BJ (cell line): ENCODE measurements around the gene KCTD7. TPM values are rescaled to one million over a fixed set of nuclear protein-coding genes. Genes with fewer than 3 reads are reported as not detected.
"Not testable (repeated sequence)": the region's sequence is repeated elsewhere in the genome, so short reads cannot be mapped to it uniquely, and the experiment has no call there.

Source experiments
- CTCF ChIA-PET: fragments of 350-600 bp; formaldehyde crosslinking; extraction: SDS; loops from one replicate; lab custom pipeline; 2021; ENCODE audit warnings: antibody characterized with exemption, inconsistent platforms; lab: Yijun Ruan, JAX
- POLR2A ChIA-PET: fragments of 300-600 bp; sonication (Branson Sonifier 250); formaldehyde crosslinking; extraction: SDS; loops from one replicate; lab custom pipeline; 2021; ENCODE audit warnings: antibody characterized with exemption; lab: Charles Lee
- DNase-seq: peaks from one replicate; pipeline ENCODE4 v3.0.0-alpha.2; 2011; ENCODE audit warnings: low read depth
- H3K27me3 ChIP-seq: 2 replicates; pipeline ENCODE4 v1.6.0; 2011; ENCODE audit warnings: low read length; ENCODE audit not compliant: control insufficient read depth, insufficient read depth
- H3K36me3 ChIP-seq: 2 replicates; pipeline ENCODE4 v1.5.1; 2011; ENCODE audit warnings: low read length; ENCODE audit not compliant: control insufficient read depth, insufficient read depth
- H3K4me3 ChIP-seq: 2 replicates; pipeline ENCODE4 v1.5.1; 2011; ENCODE audit warnings: low read depth, mild to moderate bottlenecking, control low read depth, low read length
- CTCF ChIP-seq: IDR thresholded peaks from 2 replicates; pipeline ENCODE4 v1.5.1; 2011; ENCODE audit warnings: low read depth, mild to moderate bottlenecking, control low read depth, inconsistent platforms, low read length, moderate library complexity; ENCODE audit not compliant: insufficient read depth
- polyA plus RNA-seq: library from polyadenylated mRNA; depleted of rRNA; stranded (reverse); fragments of >200 nt; gene quantifications from 2 replicates; pipeline ENCODE4 v1.2.3, GENCODE V29; 2011

The KCTD7 gene
- polyA plus RNA-seq, 1 experiment = 21.0 TPM

DNA sequence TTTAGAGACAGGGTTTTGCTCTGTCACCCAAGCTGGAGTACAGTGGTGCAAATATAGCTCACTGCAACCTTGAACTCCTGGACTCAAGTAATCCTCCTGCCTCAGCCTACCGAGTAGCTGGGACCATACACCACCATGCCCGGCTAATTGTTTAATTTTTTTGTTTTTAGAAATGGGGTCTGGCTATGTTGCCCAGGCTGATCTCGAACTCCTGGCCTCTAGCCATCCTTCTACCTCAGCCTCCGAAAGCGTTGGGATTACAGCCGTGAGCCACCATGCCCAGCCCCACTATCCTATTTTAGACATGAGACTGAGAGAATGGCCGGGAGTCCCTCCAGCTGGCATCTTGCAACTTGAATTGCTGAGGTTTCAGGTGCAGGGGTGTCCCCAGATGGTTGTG is 39.4 kb downstream of the KCTD7 start:
- no peak overlapping the region for H3K4me3 ChIP-seq
- H3K36me3 ChIP-seq = peaks cover 11% of the 10 kb centered on the region
- H3K27me3 ChIP-seq = no peaks in the 10 kb centered on the region
- ChIA-PET POLR2A (no interaction called here), CTCF (no interaction called here)
- TF ChIP-seq CTCF = no peak
- DNase-seq = no peak

DNA sequence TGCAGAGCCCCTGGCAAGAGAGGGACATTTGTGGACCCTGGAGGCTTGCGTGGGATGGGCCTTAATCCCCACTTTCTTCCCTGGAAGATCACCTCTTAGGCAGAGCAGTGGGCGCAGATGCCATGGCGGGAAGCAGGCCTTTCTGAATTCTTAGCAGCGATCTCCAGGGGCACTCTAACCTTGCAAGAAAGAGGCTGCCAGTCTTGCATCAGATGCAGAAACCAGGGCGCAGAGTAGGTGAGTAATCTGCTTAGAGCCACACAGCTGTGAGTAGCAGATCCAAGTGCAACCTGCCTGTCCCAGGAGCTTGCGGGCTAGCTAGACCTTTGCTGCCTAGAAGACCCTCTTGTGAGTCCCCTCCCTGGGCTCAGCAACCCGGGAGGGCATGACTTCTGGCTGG is 40.0 kb downstream of the KCTD7 start:
- Histone ChIP-seq H3K27me3 (no peaks in the 10 kb centered on the region), H3K36me3 (peaks cover 11% of the 10 kb centered on the region), H3K4me3 (no peak overlapping the region)
- ChIA-PET POLR2A (no interaction called here), CTCF (no interaction called here)
- DNase-seq = no peak
- no peak for TF ChIP-seq CTCF

DNA sequence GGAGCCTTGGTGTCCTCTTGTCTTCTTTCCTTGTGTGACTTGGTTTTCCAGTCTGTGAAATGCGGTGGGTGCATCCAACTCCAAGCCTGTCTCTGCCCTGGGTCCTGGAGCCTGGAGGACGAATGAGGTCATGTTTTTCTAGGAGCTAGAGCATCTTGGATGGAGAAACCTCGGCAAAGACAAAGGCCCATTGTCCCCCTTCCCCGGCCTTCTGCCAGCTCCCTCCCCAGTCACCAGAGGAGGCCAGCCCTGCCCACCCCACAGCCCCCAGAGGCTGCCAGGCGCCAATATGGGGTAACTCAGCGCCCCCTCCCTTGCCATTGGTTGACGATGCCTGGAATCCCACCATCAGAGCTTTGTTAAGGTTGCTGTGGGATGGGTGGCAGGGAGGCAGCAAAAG is 40.4 kb downstream of the KCTD7 start:
- DNase-seq = no peak
- no peak for TF ChIP-seq CTCF
- Histone ChIP-seq H3K27me3 (no peaks in the 10 kb centered on the region), H3K36me3 (peaks cover 11% of the 10 kb centered on the region), H3K4me3 (no peak overlapping the region)
- ChIA-PET POLR2A (no interaction called here), CTCF (no interaction called here)

- CTCF ChIA-PET = no interaction called here
- no peak overlapping the region for H3K4me3 ChIP-seq
Measured at GRCh38 chr7:66669496-66669895, 40.8 kb downstream of the KCTD7 start.

DNA sequence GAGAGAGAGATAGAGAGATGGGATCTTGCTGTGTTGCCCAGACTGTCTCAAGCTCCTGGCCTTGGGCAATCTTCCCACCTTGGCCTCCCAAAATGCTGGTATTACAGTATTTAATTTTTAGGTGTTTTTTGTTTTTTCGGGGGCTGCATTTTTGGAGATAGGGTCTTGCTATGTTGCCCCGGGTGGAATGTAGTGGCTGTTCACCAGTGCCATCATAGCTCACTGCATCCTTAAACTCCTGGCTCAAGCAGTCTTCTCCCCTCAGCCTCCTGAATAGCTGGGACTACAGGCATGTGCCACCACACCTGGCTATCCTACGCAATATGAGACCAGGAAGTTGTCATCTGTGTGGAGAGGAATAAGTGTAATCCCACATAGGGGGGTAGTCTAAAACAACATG is 42.4 kb downstream of the KCTD7 start:
- TF ChIP-seq CTCF = no peak
- H3K27me3 ChIP-seq = no peaks in the 10 kb centered on the region
- ChIA-PET CTCF (interaction anchor here (1.1 to 1.4 kb wide), 2 partner anchors 11 to 30 kb away, joined by 3 to 4 read pairs; no protein-coding TSS in a partner anchor), POLR2A (interaction anchor here (0.6 kb wide), 1 partner anchor 429 kb away, joined by 3 read pairs; no protein-coding TSS in a partner anchor)
- no peak overlapping the region for H3K4me3 ChIP-seq
- peaks cover 8% of the 10 kb centered on the region for H3K36me3 ChIP-seq
- DNase-seq = no peak

More at GRCh38 chr7:66669496-66669895, 40.8 kb downstream of the KCTD7 start:
- H3K36me3 ChIP-seq = peaks cover 11% of the 10 kb centered on the region
- TF ChIP-seq CTCF = no peak
- no peaks in the 10 kb centered on the region for H3K27me3 ChIP-seq
- POLR2A ChIA-PET = no interaction called here
- no peak for DNase-seq

DNA sequence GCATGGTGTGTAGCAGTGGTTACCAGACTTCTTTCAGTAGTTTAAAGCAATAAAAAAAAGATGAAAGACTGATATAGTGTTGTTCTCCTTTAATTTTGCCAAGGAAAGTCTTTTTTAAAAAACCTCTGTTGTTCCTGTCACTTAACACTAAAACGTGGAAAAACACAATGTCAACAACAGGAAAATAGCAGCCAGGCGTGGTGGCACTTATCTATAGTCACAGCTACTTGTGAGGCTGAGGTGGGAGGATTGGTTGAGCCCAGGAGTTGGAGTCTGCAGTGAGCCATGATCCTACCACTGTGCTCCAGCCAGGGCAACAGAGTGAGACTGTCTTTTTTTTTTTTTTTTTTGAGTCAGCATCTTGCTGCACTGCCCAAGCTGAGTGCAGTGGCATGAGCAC is 42.8 kb downstream of the KCTD7 start:
- DNase-seq, POLR2A ChIA-PET, H3K4me3 ChIP-seq, H3K36me3 ChIP-seq, H3K27me3 ChIP-seq: not testable (repeated sequence)
- CTCF ChIA-PET = interaction anchor here (0.6 to 1.4 kb wide), 2 partner anchors 12 to 109 kb away, joined by 3 to 4 read pairs; no protein-coding TSS in a partner anchor

DNA sequence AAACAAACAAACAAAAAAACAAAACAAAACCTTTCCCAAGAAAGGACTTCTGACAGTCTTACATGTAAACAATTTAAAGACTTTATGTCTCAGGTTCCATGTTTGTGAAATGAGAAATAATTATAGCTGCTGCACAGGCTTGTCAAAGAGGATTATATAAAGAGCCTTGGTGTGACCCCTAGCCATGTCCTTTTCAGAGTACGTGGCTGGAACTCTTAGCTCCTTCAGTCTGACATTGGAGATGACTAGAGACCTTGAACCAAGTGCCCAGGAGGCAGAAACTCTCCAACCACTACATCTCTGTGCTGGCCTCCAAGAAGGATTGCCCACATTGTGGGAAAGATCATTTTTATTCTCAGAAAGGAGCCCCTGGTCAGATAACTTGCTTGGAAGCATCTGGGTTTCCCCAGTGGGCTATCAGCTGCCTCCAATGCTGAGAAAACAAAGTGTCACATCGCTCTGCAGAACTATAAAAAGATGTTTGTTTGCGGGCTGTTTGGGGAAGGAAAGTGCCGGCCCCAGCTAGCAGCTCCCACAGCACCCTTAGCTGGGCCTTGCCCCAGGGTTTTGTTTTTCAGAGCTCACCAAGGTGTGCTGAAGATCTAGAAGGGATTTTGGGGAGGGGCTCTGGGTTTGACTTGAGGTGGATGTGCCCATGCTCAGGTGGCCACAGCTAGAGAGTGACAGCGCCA is 43.9 kb downstream of the KCTD7 start:
- H3K27me3 ChIP-seq, DNase-seq, H3K36me3 ChIP-seq, H3K4me3 ChIP-seq, POLR2A ChIA-PET: not testable (repeated sequence)
- CTCF ChIA-PET = interaction anchor here (0.6 kb wide), 1 partner anchor 111 kb away, joined by 3 read pairs; no protein-coding TSS in a partner anchor

DNA sequence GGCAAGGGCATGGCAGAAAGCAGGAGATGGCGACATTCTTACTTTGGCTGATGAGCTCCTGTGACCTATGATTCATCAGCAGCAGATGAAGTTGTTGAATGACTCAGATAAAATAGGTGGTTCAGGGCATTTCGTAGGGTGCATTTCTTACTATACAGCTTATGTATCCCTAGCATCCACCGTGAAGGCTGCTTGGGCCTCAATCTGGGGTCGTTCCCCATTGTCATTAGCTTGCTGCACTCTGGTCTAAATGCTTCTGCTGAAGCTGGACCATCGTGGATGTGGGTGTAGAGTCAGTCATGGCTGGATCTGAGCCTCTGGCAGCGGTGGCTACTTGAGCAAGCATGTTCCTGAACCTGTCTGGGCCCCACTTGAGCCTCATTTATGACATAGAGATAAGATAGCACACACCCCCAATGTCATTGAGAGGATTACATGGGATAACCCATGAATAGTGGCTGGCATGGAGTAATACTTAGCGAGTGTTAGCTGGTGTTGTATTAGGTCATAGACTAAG is 44.5 kb downstream of the KCTD7 start:
- H3K4me3 ChIP-seq, H3K27me3 ChIP-seq, DNase-seq, H3K36me3 ChIP-seq, CTCF ChIA-PET, POLR2A ChIA-PET: not testable (repeated sequence)
